Endometrial microvascular endothelial cells (primary cell): Measurements from ENCODE around the gene TRUB1. TPM values are rescaled to one million over a fixed set of nuclear protein-coding genes. Genes with fewer than 3 reads are reported as not detected.
"Not testable (repeated sequence)": the region's sequence is repeated elsewhere in the genome, so short reads cannot be mapped to it uniquely, and the experiment has no call there.

Experiments used
- in situ Hi-C: cut with HindIII; loops from 2 replicates; pipeline ENCODE4 v1.10.0; 2017; ENCODE audit warnings: low sequenced_read_pairs, low pct_unique_long_range_greater_than_20kb; ENCODE audit errors: inconsistent ontology term
- total RNA-seq: library from RNA; depleted of rRNA; stranded (reverse); fragments of >200 nt; gene quantifications from one replicate; pipeline ENCODE4 v1.2.3, GENCODE V29; 2015; ENCODE audit errors: inconsistent ontology term

The TRUB1 gene
- total RNA-seq: 31.1 TPM

DNA sequence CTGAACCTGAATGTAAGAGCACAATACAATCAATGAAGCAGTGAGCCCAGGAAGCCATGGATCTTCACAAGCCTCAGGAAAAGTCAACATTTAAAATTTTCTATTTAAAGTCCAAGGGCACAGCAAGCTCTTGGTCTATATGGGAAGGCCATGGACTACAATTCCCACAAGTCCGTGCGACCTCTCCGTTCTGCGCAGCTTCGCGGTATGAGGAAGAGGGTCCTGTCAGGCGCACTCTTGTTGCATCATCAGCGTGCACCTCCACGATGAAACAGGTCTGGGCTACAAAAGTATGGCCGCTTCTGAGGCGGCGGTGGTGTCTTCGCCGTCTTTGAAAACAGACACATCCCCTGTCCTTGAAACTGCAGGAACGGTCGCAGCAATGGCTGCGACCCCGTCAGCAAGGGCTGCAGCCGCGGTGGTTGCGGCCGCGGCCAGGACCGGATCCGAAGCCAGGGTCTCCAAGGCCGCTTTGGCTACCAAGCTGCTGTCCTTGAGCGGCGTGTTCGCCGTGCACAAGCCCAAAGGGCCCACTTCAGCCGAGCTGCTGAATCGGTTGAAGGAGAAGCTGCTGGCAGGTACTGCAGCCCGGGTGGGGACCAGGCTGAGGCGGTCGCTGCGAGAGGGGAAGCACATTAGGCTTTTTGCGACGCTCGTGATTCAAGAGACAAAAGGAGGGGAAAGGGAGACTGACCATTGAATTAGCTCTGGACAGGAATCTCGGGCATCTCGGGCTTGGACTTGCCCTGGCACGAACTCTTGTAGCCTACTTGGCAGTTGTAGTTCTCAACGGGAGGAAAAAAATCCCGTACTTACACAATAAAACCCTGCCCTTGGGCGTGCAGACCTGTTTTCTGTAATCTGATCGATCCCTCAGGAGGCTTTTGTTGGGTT, at the start of gene TRUB1:
Gene TRUB1, plus strand, starts transcription at position 234 of the 894 bp plus-strand sequence. Its CDS starts 59 bp downstream, at position 293.
- in situ Hi-C loops: no loop called here

DNA sequence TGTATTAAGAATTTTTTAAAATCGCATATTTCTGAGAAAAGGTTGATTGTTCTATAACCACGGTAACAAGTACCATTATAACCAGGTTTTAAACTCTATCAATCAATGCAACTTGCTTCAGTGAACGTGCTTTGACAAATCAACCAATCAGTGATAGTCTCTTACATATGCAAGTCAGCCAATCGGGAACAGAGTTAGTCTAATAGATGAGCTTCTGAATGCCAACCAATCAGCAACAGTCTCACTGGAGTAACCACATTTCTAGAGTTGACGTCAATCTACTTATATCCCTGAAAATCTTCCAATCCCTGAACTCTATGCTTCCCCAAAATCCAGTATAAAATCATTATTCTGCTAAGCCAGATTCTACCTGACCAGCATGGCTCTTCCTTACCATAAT, 44.7 kb upstream of the TRUB1 start:
- in situ Hi-C loops: no loop called here

DNA sequence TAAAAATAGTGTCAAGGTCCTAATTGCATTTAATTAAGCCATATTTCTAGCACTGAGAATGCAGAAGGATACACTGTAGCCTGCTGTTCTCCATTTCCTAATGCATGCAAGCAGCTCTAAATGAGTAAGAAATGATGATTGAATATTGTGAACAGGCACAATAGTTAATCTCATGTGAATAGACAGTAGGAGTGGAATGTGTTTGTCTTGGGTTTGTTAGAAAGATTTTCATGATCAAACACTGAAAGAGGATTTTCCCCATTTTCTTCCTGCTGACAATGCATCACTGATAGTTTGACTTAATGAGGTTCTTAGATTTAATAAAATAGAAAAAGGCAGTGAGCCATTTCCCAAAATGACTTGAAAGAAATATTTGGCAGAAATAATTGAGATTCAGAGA, 43.1 kb upstream of the TRUB1 start:
- in situ Hi-C loops: no loop called here

DNA sequence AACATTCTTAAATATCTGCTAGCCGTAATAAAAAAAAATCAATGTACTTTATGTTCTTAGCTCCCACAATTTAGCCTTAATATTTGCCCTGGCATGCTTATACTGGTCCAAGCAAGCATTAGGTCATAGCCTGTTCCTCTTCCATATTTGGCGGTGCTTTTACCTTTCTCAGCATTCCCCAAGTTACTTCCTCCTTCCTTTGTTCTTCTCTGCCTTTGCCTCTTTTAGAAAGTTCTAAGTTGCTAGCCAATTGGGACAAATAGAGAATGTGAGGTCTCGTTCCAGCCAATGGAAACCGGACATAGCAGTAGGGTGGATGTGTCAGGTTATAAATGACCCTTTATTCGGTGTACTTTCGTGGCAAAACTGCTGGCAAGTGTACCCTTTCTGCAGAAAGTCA, 41.0 kb upstream of the TRUB1 start:
- in situ Hi-C loops: not testable (repeated sequence)

DNA sequence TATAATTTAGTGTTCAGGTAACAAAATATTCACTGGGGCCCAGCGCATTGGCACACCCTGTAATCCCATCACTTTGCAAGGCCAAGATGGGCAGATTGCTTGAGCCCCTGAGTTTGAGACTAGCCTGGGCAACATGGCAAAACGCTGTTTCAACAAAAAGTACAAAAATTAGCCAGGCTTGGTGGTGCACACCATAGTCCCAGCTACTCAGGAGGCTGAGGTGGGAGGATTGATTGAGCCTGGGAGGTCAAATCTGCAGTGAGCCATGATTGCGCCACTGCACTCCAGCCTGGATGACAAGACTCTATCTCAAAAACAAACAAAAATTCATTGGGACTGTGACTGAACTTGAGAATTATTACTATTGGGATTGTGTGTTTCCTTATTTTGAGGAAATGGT, 40.4 kb upstream of the TRUB1 start:
- in situ Hi-C loops: no loop called here

DNA sequence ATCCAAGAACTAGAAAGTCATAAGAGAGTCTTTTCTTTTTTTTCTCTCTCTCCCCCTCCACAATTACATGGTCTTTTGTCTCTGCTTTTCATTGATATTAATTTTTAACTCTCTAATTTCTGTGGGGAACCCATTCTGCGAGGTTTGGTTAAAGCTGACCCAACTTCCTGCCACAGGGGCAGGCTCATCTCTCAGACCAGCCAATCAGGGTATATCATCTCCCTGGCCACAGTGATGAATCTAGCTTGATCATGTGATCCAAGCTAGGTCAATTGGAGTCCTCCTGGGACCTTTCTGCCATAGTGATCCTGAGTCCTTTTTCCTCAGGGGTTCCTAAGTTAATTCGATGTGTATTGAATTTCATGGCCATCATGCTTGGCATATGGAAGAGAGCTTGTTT, 38.0 kb upstream of the TRUB1 start:
- in situ Hi-C loops: no loop called here

DNA sequence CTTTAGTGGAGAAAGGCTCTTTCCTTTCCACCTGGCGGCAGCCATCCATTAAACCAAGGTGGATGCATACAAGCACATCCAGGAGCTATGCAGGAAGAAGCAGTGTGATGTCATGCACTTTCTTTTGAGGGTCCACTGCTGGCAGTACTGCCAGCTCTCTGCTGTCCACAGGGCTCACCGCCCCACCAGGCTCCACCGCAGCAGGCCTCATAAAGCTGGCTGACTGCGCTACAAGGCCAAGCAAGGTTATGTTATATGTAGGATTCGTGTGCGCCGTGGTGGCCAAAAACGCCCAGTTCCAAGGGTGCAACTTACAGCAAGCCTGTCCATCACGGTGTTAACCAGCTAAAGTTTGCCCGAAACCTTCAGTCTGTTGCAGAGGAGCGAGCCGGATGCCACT, 37.3 kb upstream of the TRUB1 start:
- in situ Hi-C loops: no loop called here

DNA sequence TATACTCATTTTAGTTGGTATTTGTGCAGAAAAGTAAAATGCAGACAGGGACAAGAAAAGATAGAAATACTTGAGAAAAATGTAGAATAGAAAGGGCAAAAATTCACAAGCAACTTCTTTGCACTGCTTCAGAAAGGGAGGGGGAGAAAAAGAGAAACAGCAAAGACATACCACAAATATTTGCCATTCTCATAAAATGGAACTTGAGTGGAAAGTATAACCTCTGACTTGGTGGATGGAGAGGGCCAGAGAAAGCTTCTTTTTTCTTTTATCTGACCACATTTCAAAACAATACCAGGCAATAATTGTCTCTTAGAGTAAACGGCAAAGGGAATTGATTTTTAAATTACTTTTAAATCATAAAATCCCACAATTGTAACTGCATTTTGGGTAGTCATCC, 35.8 kb upstream of the TRUB1 start:
- in situ Hi-C loops: no loop called here

DNA sequence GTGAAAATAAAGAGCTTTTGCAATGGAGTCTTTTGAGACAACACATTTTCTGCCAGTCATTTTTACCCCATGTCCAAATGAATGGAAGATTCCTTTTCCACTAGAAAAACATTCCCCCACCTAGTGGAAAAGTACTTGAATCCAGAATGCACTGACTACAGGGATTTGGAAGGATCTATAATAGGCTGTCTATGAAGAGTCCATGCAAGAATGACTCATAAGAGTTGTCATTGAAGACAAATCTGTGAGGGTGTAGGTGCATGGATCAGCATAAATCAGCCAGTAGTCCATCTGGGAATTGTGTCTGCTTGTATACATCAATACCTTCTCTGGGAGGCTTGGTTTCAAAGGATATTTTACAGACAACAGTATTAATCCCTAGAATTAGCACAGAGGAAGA, 32.5 kb upstream of the TRUB1 start:
- in situ Hi-C loops: no loop called here

DNA sequence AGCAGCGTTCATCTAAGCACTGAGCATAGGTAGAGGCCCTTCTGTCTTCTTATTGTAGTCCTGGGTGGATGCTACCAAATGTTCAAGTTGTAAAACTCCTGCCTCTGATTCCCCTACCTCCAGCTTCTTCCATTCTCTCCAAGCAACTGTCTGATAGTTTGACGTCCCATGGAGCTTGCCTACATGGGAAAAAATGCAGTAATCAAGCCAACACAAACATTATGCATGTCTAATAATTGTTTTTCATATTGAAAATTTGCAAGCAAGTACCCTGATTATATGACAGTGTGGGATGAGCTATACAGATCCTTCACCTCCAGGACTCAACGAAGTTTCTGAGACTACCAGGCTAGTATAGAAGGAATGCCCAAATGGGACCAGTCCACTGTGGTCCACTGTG, 31.0 kb upstream of the TRUB1 start:
- in situ Hi-C loops: no loop called here

DNA sequence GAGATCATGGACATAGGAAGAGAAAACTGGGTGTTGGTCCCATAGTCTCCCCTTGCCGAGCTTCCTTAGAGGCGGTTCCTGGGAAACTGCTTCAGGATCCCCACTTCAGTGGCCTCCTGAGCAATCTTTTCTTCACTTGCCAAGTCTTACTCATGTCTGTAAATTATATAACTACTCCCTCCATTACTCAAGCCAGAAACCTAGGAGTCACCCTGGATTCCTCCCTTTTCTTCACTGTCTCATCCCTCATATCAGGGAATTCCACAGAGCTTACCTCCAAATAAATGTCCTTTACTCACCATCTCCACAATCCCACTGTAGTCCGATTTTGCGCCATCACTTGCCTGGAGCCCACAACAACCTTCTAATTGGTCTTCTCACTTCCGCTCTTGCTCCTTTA, 29.1 kb upstream of the TRUB1 start:
- in situ Hi-C loops: no loop called here

DNA sequence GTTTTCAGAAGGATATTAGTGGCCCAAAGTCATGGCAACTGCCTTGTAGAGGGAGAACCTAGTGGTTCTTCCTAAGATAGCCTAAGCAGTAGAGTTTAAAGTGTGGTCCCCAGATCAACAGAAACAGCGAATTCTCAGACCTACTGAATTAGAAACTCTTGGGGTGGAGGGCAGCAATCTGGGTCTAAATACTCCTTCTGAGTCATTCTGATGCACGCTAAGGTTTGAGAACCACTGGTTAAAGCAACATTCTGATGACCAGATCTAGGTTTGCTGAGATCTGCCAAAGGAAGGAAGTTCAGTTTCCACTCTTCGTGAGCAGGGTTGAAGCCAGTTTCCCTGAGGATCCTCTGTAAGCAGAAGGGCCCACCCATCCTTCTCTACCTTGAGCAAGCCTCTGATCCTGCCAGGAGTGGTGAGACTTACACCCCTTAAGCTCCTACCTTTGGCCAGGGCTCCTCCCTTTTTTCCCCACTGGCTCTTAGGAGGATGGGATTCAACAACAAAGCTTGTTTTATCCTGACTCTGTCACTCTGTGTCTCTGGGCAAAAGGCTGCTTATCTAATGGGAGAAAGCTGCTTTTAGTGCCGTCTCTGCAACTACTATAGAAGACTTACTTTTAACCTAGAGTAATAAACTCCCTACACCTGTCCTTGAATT, 26.8 kb upstream of the TRUB1 start:
- in situ Hi-C loops: no loop called here

DNA sequence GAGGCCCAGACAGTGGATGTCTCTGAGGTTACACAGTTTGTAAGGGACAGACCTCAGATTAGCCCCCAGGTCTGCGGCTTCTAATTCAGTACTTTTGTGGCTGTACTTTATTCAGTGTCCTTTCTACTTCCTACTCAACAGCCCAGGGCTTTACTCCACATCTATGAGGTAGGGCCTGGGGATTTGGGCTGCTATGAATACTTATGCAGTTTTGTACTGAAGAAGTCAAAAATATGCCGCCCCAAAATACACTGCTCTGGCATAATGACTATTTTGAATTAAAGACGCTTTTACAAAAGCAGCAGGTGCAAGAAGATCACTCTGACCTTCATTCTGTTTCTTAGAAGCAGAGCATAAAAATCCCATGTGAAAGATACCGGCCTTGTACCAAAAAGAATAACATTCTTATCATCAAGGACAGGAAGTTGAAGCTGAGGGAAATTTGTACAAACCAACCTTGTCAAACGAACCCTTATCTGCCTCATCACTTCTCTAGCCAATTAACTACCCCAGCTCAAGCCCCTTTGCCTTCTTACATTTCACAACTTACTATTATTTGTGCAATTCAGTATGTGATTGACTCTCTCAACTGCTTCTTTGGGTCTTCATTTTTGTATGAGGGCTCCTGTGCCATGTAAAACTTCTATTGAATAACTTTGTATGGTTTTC, 26.1 kb upstream of the TRUB1 start:
- in situ Hi-C loops: no loop called here

DNA sequence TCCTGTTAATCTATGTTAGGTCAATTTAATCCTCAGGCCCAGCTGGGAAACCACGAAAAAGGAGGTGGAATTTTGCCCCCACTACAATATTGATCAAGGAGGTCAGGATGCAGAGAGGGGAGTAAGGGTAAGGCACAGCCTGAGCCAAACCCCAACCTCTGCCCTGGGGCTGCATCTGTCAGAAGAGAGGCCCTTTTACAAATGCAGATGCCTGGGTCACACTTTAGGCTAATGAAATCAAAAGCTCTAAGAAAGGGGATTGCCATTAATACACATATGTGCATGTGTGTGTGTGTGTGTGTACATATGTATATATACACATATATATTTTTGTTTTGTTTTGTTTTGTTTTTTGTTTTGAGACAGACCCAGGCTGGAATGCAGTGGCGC, 25.5 kb upstream of the TRUB1 start:
- in situ Hi-C loops: no loop called here

DNA sequence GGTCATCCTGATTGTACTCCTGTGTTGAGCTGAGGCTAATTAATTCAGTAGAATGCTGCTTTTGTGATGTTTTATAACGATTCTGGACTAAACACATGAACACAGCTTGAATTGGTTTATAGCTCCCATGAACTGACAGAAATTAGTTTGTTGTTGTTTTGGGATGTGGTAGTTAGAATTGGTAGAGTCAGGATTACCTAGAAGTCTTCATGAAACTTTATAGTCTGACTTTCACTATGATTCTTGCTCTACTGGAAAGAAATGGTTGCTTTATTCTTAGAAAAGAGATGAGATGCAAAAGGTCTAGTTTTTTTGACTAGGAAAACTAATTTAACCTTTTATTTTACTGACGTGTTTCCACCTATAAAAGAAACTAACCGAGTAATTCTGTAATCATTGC, 23.4 kb upstream of the TRUB1 start:
- in situ Hi-C loops: no loop called here

DNA sequence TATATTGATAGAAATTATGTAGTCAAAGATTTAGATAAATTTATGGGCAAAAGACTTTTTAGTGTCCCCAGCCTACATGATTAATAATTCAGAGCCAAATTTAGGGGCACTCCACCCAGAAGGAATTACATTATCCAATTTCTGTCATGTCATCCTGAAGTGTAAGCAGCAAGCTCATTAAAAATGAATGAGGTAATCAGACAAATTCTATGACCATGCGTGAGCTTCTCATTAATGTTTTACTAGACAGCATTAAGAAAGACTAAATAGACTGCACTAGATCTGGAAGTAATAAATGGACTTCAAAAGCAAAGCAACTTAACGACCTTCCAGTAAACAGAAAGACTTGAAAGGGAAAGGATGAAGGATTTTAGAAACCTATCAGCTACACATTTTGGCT, 22.7 kb upstream of the TRUB1 start:
- in situ Hi-C loops: no loop called here

DNA sequence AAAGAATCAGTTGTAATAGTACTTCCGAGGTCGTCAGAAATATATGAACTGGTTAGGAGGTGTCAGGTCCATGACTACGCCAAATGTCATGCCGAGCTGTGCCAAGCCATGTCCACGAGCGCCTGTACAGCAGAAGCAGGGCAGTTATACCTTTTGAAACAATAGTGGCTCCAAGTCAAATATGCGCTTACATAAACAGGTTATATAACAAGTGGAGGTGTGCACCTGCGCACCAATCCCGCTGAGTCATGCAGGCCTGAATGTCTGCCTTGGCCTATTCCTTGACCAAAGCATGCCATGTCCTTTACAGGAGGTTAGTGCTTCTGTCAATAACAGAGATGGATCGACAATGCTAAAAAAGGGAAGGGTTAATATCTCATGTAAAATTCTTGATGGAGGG, 21.3 kb upstream of the TRUB1 start:
- in situ Hi-C loops: no loop called here

DNA sequence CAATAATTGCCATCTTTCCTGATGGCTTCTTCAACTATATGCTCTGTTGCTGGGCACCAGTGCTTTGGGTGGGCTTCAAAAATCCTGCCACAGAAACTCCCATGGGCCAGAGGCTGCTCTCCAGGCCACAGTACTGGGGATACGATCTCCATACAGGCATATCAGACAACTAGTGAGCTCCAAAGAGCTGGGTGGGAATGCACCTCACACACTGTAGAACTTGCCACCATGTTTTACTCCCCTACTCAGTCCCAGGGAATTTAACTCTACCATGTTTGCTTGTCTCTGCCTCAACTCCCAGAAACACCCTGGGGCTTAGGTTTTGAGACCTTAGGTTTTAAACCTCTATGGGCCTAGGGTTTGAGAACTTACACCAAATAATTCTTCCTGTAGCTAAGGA, 20.5 kb upstream of the TRUB1 start:
- in situ Hi-C loops: no loop called here

DNA sequence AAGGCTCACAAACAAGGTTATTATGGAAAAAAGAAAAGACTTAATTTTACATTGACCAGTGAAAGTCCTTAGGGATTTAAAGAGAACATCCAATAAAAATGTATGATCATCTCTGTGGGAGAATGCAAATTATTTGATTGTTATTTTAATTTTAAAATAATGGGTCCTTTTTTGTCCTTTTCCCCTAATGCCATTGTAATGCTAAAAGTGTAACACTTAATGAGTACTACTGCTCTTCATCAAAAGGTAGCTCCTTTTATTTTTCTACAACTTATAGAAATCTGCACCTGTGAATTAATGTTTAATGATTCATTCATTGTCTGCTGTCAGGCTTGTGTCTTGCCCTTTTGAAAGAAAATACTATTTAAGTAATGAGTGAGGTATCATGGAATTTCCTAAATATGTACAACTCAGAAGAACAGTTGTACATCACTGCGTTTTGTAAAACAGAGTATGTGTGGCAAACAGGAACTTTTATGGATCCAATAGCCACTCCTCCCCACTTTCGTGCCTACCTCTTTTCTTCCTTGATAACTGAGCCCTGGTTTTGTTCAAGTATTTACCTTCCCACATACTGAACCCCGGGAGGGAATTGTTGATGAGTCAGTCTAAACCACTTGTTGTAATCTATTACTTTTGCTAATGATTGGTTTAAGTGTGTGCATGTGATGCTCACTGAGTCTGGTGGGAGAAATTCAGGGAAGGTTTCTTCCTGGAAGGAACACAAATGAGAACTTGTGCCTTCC, 19.9 kb upstream of the TRUB1 start:
- in situ Hi-C loops: no loop called here
